Caki2 (cell line): ENCODE data around the gene WDR64. TPM values are rescaled to one million over a fixed set of nuclear protein-coding genes. Genes with fewer than 3 reads are reported as not detected.
"Not testable (repeated sequence)": the region's sequence is repeated elsewhere in the genome, so short reads cannot be mapped to it uniquely, and the experiment has no call there.

Experiments
- DNase-seq: peaks from one replicate; pipeline ENCODE4 v3.0.0-alpha.2; 2015; ENCODE audit warnings: low read depth
- in situ Hi-C: cut with HindIII; loops from 2 replicates; pipeline ENCODE4 v1.10.0; 2016; ENCODE audit warnings: low sequenced_read_pairs, low pct_unique_long_range_greater_than_20kb, mixed read lengths
- total RNA-seq: library from RNA; depleted of rRNA; stranded (reverse); fragments of >200 nt; shearing (Covaris generic); gene quantifications from 2 replicates; pipeline ENCODE4 v1.2.3, GENCODE V29; 2014; ENCODE audit warnings: low replicate concordance

Gene WDR64
- total RNA-seq, 1 experiment from 2014 or later, result not detected

GRCh38 chr1:241802863-241803262 is 150.8 kb downstream of the WDR64 start:
- DNase-seq, result peak; percentile 20

GRCh38 chr1:241804706-241805105 is 152.6 kb downstream of the WDR64 start:
- in situ Hi-C loops, DNase-seq: not testable (repeated sequence)

More at GRCh38 chr1:241802863-241803262, 150.8 kb downstream of the WDR64 start:
- in situ Hi-C loops, result no loop called here

GRCh38 chr1:241808265-241808664 is 156.2 kb downstream of the WDR64 start:
- in situ Hi-C loops, result no loop called here
- DNase-seq, result no peak

GRCh38 chr1:241810769-241811405 is 158.8 kb downstream of the WDR64 start:
- in situ Hi-C loops, result no loop called here
- no peak for DNase-seq

GRCh38 chr1:241813768-241814320 is 161.8 kb downstream of the WDR64 start:
- in situ Hi-C loops, result no loop called here
- no peak for DNase-seq

- no peak for DNase-seq
- in situ Hi-C loops, result no loop called here
Observed at GRCh38 chr1:241816008-241816407, 163.9 kb downstream of the WDR64 start.

- peak; percentile 67 for DNase-seq
- in situ Hi-C loops, result no loop called here
Observed at GRCh38 chr1:241817331-241817792, 165.3 kb downstream of the WDR64 start.

GRCh38 chr1:241817956-241818612 is 166.0 kb downstream of the WDR64 start:
- no peak for DNase-seq
- in situ Hi-C loops, result no loop called here

GRCh38 chr1:241819340-241819866 is 167.3 kb downstream of the WDR64 start:
- no peak for DNase-seq
- in situ Hi-C loops, result no loop called here

GRCh38 chr1:241821363-241821762 is 169.3 kb downstream of the WDR64 start:
- DNase-seq, result no peak
- in situ Hi-C loops, result no loop called here

- in situ Hi-C loops, result no loop called here
- DNase-seq, result no peak
Observed at GRCh38 chr1:241822846-241823245, 170.8 kb downstream of the WDR64 start.

- DNase-seq, result no peak
- in situ Hi-C loops, result no loop called here
Observed at GRCh38 chr1:241823925-241824324, 171.8 kb downstream of the WDR64 start.

- in situ Hi-C loops, result no loop called here
- DNase-seq, result no peak
Observed at GRCh38 chr1:241825581-241825980, 173.5 kb downstream of the WDR64 start.

GRCh38 chr1:241826613-241827012 is 174.5 kb downstream of the WDR64 start:
- DNase-seq, in situ Hi-C loops: not testable (repeated sequence)

- in situ Hi-C loops, result no loop called here
Observed at GRCh38 chr1:241827264-241827663, 175.2 kb downstream of the WDR64 start.

GRCh38 chr1:241828463-241829021 is 176.5 kb downstream of the WDR64 start:
- DNase-seq, result no peak
- in situ Hi-C loops, result no loop called here

More at GRCh38 chr1:241827264-241827663, 175.2 kb downstream of the WDR64 start:
- no peak for DNase-seq

- in situ Hi-C loops, result no loop called here
- no peak for DNase-seq
Observed at GRCh38 chr1:241829468-241829867, 177.4 kb downstream of the WDR64 start.

- peak; percentile 39 for DNase-seq
- in situ Hi-C loops, result loop anchor here (10.0 kb wide), 1 partner anchor 220 kb away; no protein-coding TSS in a partner anchor
Observed at GRCh38 chr1:241834733-241835377, 182.8 kb downstream of the WDR64 start.
